Heart right ventricle (tissue), 16 donors: ENCODE measurements around the gene SLC38A2. TPM values are rescaled to one million over a fixed set of nuclear protein-coding genes. Genes with fewer than 3 reads are reported as not detected.

Experiments used
- ATAC-seq, 8 donors: fragments of 200-7000 bp; cut with Tn5 transposase; one replicate each; pipeline ENCODE4 v1.9.1; 2020; ENCODE audit warnings: mild to moderate bottlenecking in 8 of 8, moderate library complexity in 8 of 8, moderate number of reproducible peaks in 1 of 8
- DNase-seq, 2 donors: peaks; one replicate each; pipeline ENCODE4 v3.0.0-alpha.2; 2020
- H3K27ac ChIP-seq, 10 donors: fragments of 200-600 bp; sonication (generic) in 2 of 10; one replicate each; pipeline versions ENCODE4 v1.5.0 to v1.8.0; 2020 to 2022; ENCODE audit warnings: mild to moderate bottlenecking in 3 of 10
- H3K27me3 ChIP-seq, 7 donors: fragments of 200-600 bp; one replicate each; pipeline ENCODE4 v1.8.0; 2021 to 2022; ENCODE audit warnings: mild to moderate bottlenecking in 2 of 7
- H3K36me3 ChIP-seq, 9 donors: fragments of 200-600 bp; sonication (generic) in 1 of 9; one replicate each; pipeline versions ENCODE4 v1.5.0 to v1.8.0; 2020 to 2022; ENCODE audit warnings: mild to moderate bottlenecking in 2 of 9
- H3K4me1 ChIP-seq, 9 donors: fragments of 200-600 bp; sonication (generic) in 1 of 9; one replicate each; pipeline versions ENCODE4 v1.5.0 to v1.8.0; 2020 to 2022; ENCODE audit warnings: mild to moderate bottlenecking in 4 of 9
- H3K4me3 ChIP-seq, 10 donors: fragments of 200-600 bp; sonication (generic) in 2 of 10; one replicate each; pipeline versions ENCODE4 v1.5.0 to v1.8.0; 2020 to 2022; ENCODE audit warnings: mild to moderate bottlenecking in 7 of 10, moderate library complexity in 2 of 10
- H3K9me3 ChIP-seq, 11 donors: fragments of 200-600 bp in 10 of 11; sonication (generic) in 2 of 11; one replicate each; pipeline versions ENCODE4 v1.5.0 to v1.8.0; 2013 to 2022; ENCODE audit warnings: mild to moderate bottlenecking in 2 of 11, control low read depth in 1 of 11, moderate library complexity in 1 of 11
- CTCF ChIP-seq, 9 donors: fragments of 200-600 bp; sonication (generic) in 2 of 9; IDR thresholded peaks; one replicate each; pipeline versions ENCODE4 v1.5.0 to v1.8.0; 2021 to 2022; ENCODE audit warnings: antibody characterized with exemption in 9 of 9, mild to moderate bottlenecking in 5 of 9, moderate library complexity in 1 of 9
- WGBS, 2 donors: extraction: QIAGEN DNeasy Blood & Tissue Kit; methylation state at CpG; one replicate each; pipeline ENCODE4 v1.1.7; 2013; ENCODE audit warnings: inconsistent platforms in 1 of 2; 5-methylcytosine and 5-hydroxymethylcytosine counted together
- intact Hi-C, 10 donors: fragments of 100-400 bp; cut with DNase I; formaldehyde crosslinking; loops; one replicate each; pipeline versions ENCODE4 v1.11.1 to v1.14.2; 2022
- polyA plus RNA-seq, 2 donors: library from polyadenylated mRNA; stranded (reverse); fragments of 200-250 nt; gene quantifications; one replicate each; pipeline ENCODE4 v1.2.3, GENCODE V29; 2013
- total RNA-seq, 10 donors: library from RNA; stranded (reverse); fragmentation: NEBNext Ultra II Directional in 3 of 10; extraction: Animal tissue kit (Norgen Biotek cat#: 25700) in 3 of 10; gene quantifications; one replicate each; pipeline versions ENCODE4 v1.2.1 to v1.2.4, GENCODE V29; 2021 to 2023
- donor health status: Arrhythmogenic right ventricular cardiomyopathy.
- donor health status: ischemic (EF 13 %, LVEDD 7.1; RV severe dilation, severe dysfunction).
- donor health status: healthy with polysubstance abuse.
- donor health status: DM: no; HTN: yes; CAD: no.
- donor health status: DM: no; HTN: no; CAD: no.
- donor health status: ischemic (EF 25% LVEDD 6.9; RV normal size, moderate dysfunction).
- donor health status: ischemic (EF 25% LVEDD 5.7; RV mildly dilated, moderate dysfunction).
- donor health status: healthy.
- donor health status: DM: yes; HTN: yes; CAD: no.
- donor health status: Ischemic cardiomyopathy.
- donor health status: ischemic (EF 35%, LVEDD 5.7; RV mildly dilated, moderate dysfunction).
- donor health status: nonischemic (EF 11% LVEDD 7.7; RV severe dilation, severe dysfunction).
- donor health status: DM: yes; HTN: yes; CAD: no.
- donor health status: PGD.
- donor health status: ischemic (EF 29% LVEDD 5.4; RV normal size, mild dysfunction).
- donor health status: nonischemic (EF 23%, LVEDD 6.1; RV moderate dilation, normal function).

SLC38A2 gene
- total and polyA plus RNA-seq, 12 donors, result 65.3 to 203 (median 107) TPM

GRCh38 chr12:46395388-46395787 is 22.8 kb upstream of the SLC38A2 start:
- no peak overlapping the region for H3K27ac ChIP-seq

DNA sequence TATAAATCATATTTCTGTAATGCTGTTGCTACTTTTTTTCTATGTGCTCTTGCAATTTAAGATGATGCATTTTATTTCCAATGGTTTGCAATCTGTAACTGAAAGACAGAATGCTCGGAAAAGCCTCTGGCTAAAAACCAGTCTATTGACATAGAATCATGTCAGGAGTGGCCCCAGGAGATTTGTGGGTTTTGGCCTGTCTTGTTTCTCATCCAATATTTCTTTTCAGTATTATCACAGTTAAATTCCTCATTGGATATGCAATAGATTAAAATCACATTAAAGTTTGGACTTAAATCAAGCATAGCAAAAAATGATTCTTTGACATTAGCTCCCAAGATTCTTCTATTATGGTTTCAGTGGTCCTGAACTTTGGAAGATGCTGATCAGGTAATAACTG is 19.1 kb upstream of the SLC38A2 start:
- no peaks in the 10 kb centered on the region for H3K36me3 ChIP-seq
- no peaks in the 10 kb centered on the region for H3K9me3 ChIP-seq
- 57 to 64% methylated on average over 1 of the region's 1 CpG for WGBS, 2 donors
- peak overlapping the region in 3 of 10 donors; percentile 44 to 67 (median 48) for H3K27ac ChIP-seq
- peaks cover 0 to 42% (median 23%) of the 10 kb centered on the region in 9 donors for H3K4me1 ChIP-seq
- intact Hi-C loops, result no loop called here
- no peak for ATAC-seq
- no peak overlapping the region for H3K4me3 ChIP-seq
- no peaks in the 10 kb centered on the region for H3K27me3 ChIP-seq
- no peak for TF ChIP-seq CTCF (IDR thresholded peaks at IDR 0.05)
- peak in 1 of 2 donors; percentile 46 for DNase-seq

More at GRCh38 chr12:46395388-46395787, 22.8 kb upstream of the SLC38A2 start:
- 67 to 75% methylated on average over 4 of the region's 4 CpGs for WGBS, 2 donors
- Histone ChIP-seq H3K27me3 (no peaks in the 10 kb centered on the region), H3K4me3 (no peak overlapping the region), H3K4me1 (peaks cover 0 to 11% (median 0%) of the 10 kb centered on the region in 9 donors), H3K9me3 (no peaks in the 10 kb centered on the region), H3K36me3 (no peaks in the 10 kb centered on the region)
- TF ChIP-seq CTCF (IDR thresholded peaks at IDR 0.05), result no peak
- no peak for ATAC-seq
- no peak for DNase-seq
- intact Hi-C loops, result no loop called here

GRCh38 chr12:46390881-46391280 is 18.3 kb upstream of the SLC38A2 start:
- H3K36me3 ChIP-seq, result no peaks in the 10 kb centered on the region
- no peak for TF ChIP-seq CTCF (IDR thresholded peaks at IDR 0.05)
- intact Hi-C loops, result no loop called here
- no peak for ATAC-seq
- peak overlapping the region in 6 of 10 donors; percentile 11 to 67 (median 37) for H3K27ac ChIP-seq
- 83 to 84% methylated on average over 4 of the region's 4 CpGs for WGBS, 2 donors
- H3K27me3 ChIP-seq, result no peaks in the 10 kb centered on the region
- peaks cover 0 to 50% (median 31%) of the 10 kb centered on the region in 9 donors for H3K4me1 ChIP-seq
- no peak for DNase-seq
- no peaks in the 10 kb centered on the region for H3K9me3 ChIP-seq
- H3K4me3 ChIP-seq, result no peak overlapping the region

DNA sequence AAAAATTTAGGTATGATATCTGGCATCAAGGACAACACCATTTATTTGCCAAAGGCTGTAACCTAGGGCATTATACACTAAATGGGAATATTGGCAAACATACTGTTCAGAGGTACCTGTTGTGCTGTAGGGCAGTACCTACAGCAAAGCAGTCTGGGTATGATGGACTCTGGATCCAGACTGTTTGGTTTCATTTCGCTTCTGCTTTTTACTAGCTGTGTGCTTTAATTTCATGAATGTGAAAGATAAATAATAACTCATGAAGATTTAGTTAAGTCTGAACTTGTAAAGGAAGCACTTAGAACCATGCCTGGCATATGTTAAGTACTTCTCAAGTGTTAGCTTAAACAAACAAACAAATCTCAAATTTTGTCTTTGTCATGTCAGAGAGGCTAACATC is 17.7 kb upstream of the SLC38A2 start:
- H3K27ac ChIP-seq, result peak overlapping the region in 5 of 10 donors; percentile 11 to 67 (median 44)
- WGBS, 2 donors, result 98 to 100% methylated on average over 1 of the region's 1 CpG
- no peak overlapping the region for H3K4me3 ChIP-seq

More for the DNA sequence above, 17.7 kb upstream of the SLC38A2 start:
- no peak for ATAC-seq
- intact Hi-C loops, result no loop called here
- no peak for TF ChIP-seq CTCF (IDR thresholded peaks at IDR 0.05)
- no peak for DNase-seq
- Histone ChIP-seq H3K4me1 (peaks cover 0 to 56% (median 36%) of the 10 kb centered on the region in 9 donors), H3K9me3 (no peaks in the 10 kb centered on the region), H3K27me3 (no peaks in the 10 kb centered on the region), H3K36me3 (no peaks in the 10 kb centered on the region)
